Measurements from ENCODE around the gene RHBDD3.
A peak's percentile ranks its signal among the peaks of the same experiment; 100 is the strongest.
"Not testable (repeated sequence)": the region's sequence is repeated elsewhere in the genome, so short reads cannot be mapped to it uniquely, and the experiment has no call there.

The RHBDD3 gene

GRCh38 chr22:29247891-29248290 lies 19.9 kb downstream of the RHBDD3 start:
- not testable (repeated sequence) for DNase-seq (ENCODE audit: low spot score)

DNA sequence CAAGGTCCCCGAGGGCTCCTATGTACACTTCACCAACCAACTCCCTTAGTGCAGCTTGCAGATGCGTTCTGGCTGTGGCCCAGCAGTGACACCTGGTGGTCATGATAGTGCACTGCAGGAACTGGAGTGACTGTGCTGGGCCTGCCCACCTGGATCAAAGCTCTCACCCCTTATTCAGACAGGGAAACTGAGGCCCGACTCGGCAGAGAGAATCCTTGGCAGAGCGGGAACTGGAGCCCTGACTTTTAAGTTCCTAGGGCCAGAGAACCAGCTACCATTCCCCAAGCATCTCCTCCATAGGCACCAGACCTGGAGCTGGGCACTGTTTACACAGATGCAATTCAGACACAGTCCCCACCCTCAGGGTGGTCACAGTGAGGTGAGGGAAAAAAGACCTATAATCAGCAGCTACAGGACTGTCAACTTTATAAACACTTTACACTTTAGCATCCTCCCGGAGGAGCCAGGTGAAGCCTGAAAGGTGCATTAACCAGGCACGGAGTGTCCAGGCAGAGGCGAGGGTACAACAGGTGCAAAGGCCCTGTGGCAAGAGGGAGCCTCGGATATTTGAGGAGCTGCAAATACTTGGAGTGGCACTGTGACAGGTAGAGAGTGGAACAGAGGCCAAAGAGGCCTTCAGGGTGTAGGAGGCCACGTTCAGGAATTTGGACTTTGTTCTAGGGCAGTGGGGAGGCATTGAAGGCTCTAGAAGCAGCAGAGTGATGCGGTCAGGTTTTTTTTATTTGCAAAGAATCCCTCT lies 22.0 kb downstream of the RHBDD3 start:
- peak; percentile 80 for DNase-seq (ENCODE audit: low spot score)

- DNase-seq (ENCODE audit: low spot score) = no peak
These were observed 22.8 kb downstream of the RHBDD3 start for GRCh38 chr22:29244785-29245625.

DNA sequence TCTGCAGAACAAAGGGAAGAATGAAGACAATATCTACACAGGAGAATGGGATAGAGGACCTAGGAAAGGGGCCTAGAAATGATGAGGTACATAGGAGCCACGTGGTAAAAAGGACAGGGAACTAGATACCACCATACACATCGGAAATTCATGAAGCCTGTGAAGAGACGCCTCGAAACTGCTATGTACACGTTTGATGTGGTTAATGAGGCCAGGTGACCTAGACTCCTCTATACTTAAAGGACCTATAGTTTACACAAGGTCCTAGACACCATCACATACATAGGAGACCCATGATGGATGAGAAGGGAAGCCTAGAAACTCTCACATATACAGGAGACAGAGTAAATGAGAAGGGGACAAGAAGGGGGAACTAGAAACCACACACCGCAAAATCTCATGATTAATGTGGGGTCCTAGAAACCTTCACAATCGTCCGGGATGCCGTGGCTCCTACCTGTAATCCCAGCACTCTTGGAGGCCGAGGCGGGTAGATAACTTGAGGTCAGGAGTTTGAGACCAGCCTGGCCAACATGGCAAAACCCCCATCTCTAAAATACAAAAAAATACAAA lies 23.8 kb downstream of the RHBDD3 start:
- no peak for DNase-seq (ENCODE audit: low spot score)

DNA sequence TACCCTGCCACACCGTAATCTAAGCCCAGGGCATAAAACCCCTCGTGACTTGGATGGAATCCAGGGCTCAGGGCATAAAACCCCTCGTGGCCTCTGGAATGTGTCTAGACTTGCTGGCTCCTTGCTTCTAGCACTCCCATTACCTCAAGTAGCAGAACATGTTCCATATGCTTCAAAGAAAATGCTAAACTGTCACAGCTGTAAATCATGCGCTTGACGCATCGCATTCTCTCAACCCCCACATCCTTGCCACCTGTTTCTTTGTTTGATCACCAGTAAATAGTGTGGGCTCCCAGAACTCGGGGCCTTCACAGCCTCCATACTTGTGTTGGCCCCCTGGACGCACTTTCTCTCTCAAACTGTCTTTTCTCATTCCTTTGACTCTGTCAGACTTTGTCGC lies 27.3 kb downstream of the RHBDD3 start:
- DNase-seq (ENCODE audit: low spot score) = not testable (repeated sequence)

GRCh38 chr22:29233277-29233877 lies 34.4 kb downstream of the RHBDD3 start:
- no peak for DNase-seq (ENCODE audit: low spot score)

- DNase-seq (ENCODE audit: low spot score) = no peak
These were observed 35.5 kb downstream of the RHBDD3 start for GRCh38 chr22:29231971-29232959.

DNA sequence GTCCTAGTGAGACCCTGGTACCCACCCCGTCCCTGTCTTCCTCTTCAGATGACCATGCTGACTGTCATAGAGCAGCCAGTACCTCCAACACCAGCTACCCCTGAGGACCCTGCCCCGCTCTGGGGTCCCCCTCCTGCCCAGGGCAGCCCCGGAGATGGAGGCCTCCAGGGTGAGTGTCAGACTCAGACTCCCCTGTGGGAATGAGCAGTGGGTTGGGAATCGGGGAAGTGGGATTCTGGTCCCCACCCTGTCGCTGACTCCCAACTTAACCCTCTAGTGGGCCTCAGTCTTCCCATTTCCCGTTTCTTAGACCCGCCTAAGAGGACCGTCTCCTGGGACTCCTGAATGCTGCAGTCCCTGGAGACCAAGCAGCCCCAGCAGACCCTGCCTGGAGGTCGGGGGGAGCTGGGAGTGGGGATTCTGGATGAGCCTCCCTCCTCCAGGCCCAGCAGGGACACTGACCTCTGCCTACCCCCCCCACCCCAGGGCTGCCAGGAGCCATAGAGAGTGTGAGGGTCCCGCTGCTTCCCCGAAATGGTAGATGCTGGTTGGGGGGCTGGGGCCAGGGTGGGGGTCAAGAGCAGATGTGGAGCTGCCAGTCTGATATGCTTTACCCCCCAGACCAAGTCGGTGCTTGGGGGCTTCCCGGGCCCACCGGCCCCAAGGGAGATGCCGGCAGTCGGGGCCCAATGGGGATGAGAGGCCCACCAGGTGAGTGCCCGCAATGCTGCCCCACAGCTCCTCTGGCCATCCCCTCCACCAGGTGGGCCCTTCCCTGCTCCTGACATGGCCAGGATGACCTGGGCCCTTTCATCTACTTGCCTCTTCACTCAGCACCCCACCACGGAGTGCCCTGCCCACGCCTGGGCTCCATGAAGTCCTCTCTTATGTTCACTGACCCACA lies 36.6 kb downstream of the RHBDD3 start:
- no peak for DNase-seq (ENCODE audit: low spot score)

DNA sequence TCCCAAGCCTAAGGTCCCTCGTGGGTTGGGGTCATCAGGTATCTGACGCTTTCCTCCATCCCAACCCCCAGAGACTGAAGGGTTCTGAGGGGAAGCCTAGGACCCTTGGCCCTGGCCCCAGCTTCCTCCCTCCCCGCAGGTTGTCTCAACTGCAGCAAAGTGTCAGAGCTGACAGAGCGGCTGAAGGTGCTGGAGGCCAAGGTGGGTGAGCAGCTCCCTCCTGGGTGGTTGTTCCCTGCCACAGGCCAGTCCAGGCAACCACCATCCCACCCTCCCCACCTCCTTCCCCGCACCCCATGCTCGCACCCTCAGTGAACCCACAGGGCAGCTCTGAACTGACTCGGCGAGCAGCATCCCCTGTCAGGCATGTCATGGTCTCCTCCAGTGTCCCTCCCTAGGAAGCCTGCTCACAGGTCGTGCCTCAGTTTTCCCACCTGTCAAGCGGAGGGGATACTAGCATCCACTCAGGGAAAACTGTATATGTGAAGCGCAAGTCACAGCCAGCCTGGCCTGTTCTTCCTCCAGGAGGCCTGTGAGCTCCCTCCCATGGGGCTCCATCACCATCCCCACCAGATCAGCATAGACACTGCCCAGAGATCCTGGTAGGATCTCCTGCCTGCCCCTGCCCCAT lies 41.3 kb downstream of the RHBDD3 start:
- no peak for DNase-seq (ENCODE audit: low spot score)

- no peak for DNase-seq (ENCODE audit: low spot score)
These were observed 42.2 kb downstream of the RHBDD3 start for GRCh38 chr22:29225422-29226090.

GRCh38 chr22:29224859-29225410 lies 42.8 kb downstream of the RHBDD3 start:
- no peak for DNase-seq (ENCODE audit: low spot score)

- DNase-seq (ENCODE audit: low spot score) = no peak
These were observed 43.5 kb downstream of the RHBDD3 start for GRCh38 chr22:29224121-29224858.

DNA sequence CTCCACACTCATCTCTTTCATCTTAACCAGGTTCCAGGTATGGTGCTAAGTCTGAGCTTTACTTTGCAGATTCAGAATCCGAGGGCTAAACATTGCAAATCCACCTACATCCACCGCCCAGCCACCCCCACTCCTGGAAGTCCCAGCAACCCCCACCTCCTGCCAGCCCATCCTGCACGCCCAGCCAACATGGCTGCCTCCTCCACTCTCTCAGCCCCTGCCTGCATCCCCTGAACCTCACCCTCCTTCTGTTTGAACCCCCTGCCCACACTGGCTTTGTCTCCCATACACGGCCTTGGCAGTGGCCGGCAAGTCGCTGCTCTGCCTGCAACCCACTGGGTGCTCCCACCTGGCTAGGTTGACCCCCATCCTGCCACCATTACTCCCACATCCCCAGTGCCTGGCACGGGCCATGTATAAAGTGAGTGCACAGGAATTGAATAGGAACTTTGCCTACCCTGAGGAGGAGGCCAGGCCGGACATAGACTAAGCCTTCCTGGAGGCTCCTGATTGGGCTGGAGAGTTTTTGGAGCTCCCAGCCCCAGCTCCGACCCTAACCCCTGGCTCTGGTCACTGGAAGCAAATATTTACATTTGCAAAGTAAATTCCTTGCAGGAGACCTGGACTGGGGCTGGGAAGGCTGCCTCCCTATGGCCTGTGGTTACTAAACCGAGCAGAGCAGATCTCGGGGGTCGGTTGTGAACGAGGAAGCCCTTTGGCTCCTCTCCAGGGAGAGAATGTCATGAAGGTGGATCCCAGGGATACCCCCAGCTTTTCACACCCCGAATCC lies 47.7 kb downstream of the RHBDD3 start:
- DNase-seq (ENCODE audit: low spot score) = no peak

DNA sequence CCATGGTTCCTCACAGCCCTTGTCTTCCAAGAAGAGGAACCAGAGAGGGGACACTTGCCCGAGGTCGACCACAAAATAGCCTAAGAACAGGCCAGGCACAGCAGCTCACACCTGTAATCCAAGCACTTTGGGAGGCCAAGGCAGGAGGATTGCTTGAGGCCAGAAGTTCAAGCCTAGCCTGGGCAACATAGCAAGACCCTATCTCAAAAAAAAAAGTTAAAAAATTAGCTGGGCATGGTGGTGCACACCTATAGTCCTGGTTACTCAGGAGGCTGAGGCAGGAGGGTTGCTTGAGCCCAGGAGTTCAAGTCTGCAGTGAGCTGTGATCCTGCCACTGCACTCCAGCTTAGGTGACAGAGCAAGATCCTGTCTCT lies 48.4 kb downstream of the RHBDD3 start:
- DNase-seq (ENCODE audit: low spot score) = not testable (repeated sequence)

DNA sequence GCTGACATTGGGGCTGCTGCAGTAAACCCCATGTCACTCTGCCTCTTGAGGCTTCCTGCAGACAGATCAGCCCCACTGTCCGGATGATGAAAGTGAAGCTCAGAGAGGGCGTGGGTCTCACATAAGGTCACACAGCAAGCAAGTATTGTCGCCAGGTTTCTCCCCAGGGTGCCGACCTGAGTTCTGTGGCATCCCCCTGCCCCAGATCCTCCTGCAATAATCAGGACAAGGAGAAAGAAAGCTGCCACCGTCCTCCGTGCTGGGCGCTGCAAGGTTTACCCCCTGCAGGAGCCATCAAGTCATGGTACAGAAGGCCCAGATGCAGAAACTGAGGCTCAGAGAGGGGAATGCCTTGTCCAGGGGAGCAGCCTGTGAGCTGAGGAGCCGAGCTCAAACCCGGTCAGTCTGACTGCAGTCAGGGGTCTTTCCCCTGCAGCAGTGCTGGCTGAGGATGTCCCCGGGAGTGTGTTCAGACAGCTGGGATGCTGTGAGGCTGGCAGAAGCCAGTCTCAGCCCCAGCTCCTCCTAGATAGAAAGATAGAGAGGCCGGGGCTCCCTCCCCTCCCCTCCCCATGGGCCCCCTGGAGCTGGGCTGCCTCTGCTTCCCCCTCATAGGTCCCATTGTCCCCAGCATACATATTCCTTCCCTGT lies 48.9 kb downstream of the RHBDD3 start:
- no peak for DNase-seq (ENCODE audit: low spot score)

GRCh38 chr22:29217827-29218757 lies 49.7 kb downstream of the RHBDD3 start:
- no peak for DNase-seq (ENCODE audit: low spot score)
